Measurements from ENCODE around the gene DOCK3. TPM values are rescaled to one million over a fixed set of nuclear protein-coding genes. Genes with fewer than 3 reads are reported as not detected.

DOCK3 gene
- total and polyA plus RNA-seq, 2 donors: 0.66 to 1.7 TPM

- H3K27ac ChIP-seq (ENCODE audit: low read depth): no peak overlapping the region
- H3K36me3 ChIP-seq (ENCODE audit: insufficient read depth): peaks cover 4% of the 10 kb centered on the region
- no peaks in the 10 kb centered on the region for H3K4me1 ChIP-seq (ENCODE audit: insufficient read depth)
- 89% methylated on average over 4 of the region's 4 CpGs for WGBS
- no peak overlapping the region for H3K4me3 ChIP-seq (ENCODE audit: low read depth, low read length)
- no peak for DNase-seq (ENCODE audit: extremely low spot score)
Measured at GRCh38 chr3:51400166-51400565, 725.4 kb downstream of the DOCK3 start.

DNA sequence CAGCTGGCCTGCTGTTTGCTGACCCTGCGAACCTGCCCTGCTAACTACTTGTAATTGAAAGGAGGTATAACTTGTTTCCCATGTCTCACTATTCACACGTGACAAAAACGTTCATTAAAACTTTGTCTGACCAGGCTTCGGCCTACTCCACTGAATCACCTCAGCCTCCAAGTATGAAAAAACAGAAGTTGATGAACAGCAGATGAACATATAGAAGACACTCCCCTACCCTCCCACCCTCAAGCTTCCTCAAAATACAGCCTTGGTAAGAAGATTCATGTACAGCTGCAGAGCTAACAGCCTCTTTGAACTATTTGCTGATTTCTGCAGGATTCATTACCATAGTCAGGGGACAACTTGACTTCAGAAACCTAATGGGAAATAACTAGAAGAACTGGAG lies 727.0 kb downstream of the DOCK3 start:
- H3K36me3 ChIP-seq (ENCODE audit: insufficient read depth): no peaks in the 10 kb centered on the region
- no peak for DNase-seq (ENCODE audit: extremely low spot score)
- no peaks in the 10 kb centered on the region for H3K4me1 ChIP-seq (ENCODE audit: insufficient read depth)
- no peak overlapping the region for H3K27ac ChIP-seq (ENCODE audit: low read depth)
- WGBS: 75% methylated on average over 4 of the region's 4 CpGs
- no peak overlapping the region for H3K4me3 ChIP-seq (ENCODE audit: low read depth, low read length)

GRCh38 chr3:51403675-51404074 lies 728.9 kb downstream of the DOCK3 start:
- Histone ChIP-seq H3K36me3 (ENCODE audit: insufficient read depth) (no peaks in the 10 kb centered on the region), H3K4me1 (ENCODE audit: insufficient read depth) (no peaks in the 10 kb centered on the region), H3K27ac (ENCODE audit: low read depth) (no peak overlapping the region), H3K4me3 (ENCODE audit: low read depth, low read length) (no peak overlapping the region)
- DNase-seq (ENCODE audit: extremely low spot score): no peak

DNA sequence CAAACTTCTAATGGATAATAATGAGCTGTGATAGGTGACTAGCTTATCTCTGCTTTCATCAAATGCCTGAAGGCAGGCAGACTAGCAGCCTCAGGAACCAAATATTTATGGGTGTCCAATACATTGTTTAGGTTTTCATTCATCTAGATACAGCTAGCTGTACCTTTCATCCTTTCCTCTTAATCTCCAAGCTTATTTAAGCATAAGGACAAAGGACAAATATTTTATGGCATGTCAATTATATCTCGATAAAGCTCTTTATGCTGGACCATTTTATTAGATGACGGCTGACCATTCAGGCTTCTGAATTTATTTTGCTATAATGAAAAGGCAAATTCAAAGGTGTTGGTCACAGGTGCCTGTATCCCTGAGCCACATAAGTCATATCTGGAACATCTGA lies 733.3 kb downstream of the DOCK3 start:
- Histone ChIP-seq H3K36me3 (ENCODE audit: insufficient read depth) (peaks cover 3% of the 10 kb centered on the region), H3K27ac (ENCODE audit: low read depth) (no peak overlapping the region), H3K4me3 (ENCODE audit: low read depth, low read length) (no peak overlapping the region), H3K4me1 (ENCODE audit: insufficient read depth) (no peaks in the 10 kb centered on the region)
- 86% methylated on average over 2 of the region's 2 CpGs for WGBS
- no peak for DNase-seq (ENCODE audit: extremely low spot score)

DNA sequence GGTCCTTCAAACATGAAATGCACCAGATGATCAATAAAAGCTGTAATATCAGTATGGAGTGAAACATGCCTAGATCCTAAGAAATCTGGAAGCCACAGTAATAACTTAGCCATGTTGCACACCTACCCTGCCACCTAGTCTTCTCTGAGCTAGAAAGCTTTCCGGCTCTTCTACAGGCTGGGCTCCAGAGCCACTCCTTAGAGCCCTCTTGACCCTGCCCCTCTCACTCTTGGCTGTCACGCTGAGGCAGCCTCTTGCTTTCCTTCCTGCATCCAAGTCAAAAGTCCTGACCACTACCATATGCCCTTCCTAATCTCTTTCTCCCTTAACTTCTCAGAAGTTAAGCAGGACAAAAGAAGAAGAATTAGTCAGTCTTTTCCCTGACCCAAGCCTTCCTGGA lies 734.1 kb downstream of the DOCK3 start:
- no peak for DNase-seq (ENCODE audit: extremely low spot score)
- peaks cover 3% of the 10 kb centered on the region for H3K36me3 ChIP-seq (ENCODE audit: insufficient read depth)
- no peak overlapping the region for H3K27ac ChIP-seq (ENCODE audit: low read depth)
- no peaks in the 10 kb centered on the region for H3K4me1 ChIP-seq (ENCODE audit: insufficient read depth)
- 84% methylated on average over 2 of the region's 2 CpGs for WGBS
- no peak overlapping the region for H3K4me3 ChIP-seq (ENCODE audit: low read depth, low read length)

DNA sequence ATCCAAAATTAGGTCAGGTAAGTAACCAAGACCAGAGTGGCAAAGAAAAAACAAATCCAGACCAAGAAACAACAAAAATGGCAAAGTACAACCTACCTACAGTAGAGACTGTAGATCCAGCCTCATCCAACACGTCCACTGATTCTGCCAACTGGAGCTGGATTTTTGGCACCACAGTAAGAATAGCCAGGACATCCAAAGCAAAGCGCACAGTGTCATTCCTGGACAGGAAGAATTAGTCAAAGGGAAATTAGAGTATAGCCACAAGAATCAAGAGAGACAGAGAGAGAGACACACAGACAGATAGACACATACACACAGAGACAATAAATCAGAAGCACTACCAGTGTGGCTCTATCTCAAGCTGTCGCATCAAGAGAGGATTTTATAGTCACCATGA lies 747.5 kb downstream of the DOCK3 start:
- WGBS: 94% methylated on average over 3 of the region's 3 CpGs
- Histone ChIP-seq H3K27ac (ENCODE audit: low read depth) (no peak overlapping the region), H3K4me3 (ENCODE audit: low read depth, low read length) (no peak overlapping the region), H3K4me1 (ENCODE audit: insufficient read depth) (no peaks in the 10 kb centered on the region), H3K36me3 (ENCODE audit: insufficient read depth) (no peaks in the 10 kb centered on the region)
- DNase-seq (ENCODE audit: extremely low spot score): no peak

DNA sequence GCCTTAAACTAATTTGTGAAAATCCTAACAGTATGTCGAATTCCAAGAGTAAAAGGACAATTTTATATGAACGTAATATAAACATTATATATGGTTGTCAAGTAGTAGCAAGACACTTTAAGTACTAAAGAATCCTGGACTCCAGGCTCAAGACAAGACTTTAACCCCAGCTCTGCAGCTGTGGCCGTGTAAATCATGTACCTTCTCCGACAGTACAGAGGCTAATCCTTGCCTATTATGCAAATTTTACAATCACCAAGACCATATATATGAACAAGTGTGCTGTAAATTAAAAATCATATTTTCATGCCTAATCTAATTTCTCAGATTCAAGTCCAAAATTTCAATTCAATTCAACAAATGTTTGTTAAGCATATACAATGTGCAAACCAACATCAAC lies 752.2 kb downstream of the DOCK3 start:
- no peaks in the 10 kb centered on the region for H3K4me1 ChIP-seq (ENCODE audit: insufficient read depth)
- 51% methylated on average over 4 of the region's 4 CpGs for WGBS
- no peak overlapping the region for H3K4me3 ChIP-seq (ENCODE audit: low read depth, low read length)
- H3K27ac ChIP-seq (ENCODE audit: low read depth): no peak overlapping the region
- no peak for DNase-seq (ENCODE audit: extremely low spot score)
- peaks cover 2% of the 10 kb centered on the region for H3K36me3 ChIP-seq (ENCODE audit: insufficient read depth)

- DNase-seq (ENCODE audit: extremely low spot score): no peak
- Histone ChIP-seq H3K4me3 (ENCODE audit: low read depth, low read length) (no peak overlapping the region), H3K4me1 (ENCODE audit: insufficient read depth) (no peaks in the 10 kb centered on the region), H3K36me3 (ENCODE audit: insufficient read depth) (peaks cover 3% of the 10 kb centered on the region), H3K27ac (ENCODE audit: low read depth) (no peak overlapping the region)
- 96% methylated on average over 3 of the region's 3 CpGs for WGBS
Measured at GRCh38 chr3:51429138-51429537, 754.4 kb downstream of the DOCK3 start.

Small RNA genes lying within 50 kb of the gene (small RNA-seq; reads per million reads assigned to genes)
- gene MIR4787 (0.12 reads per million), gene PPIAP69 (not detected)

Other genes with a start within 250 kb of the DOCK3 start
- gene CACNA2D2, start 171.3 kb upstream of the DOCK3 start, total RNA-seq: 1.4 TPM
- gene CACNA2D2, start 171.3 kb upstream of the DOCK3 start, polyA plus RNA-seq: 1.3 TPM
- 9.3 TPM for gene C3orf18, start 107.2 kb upstream of the DOCK3 start, total RNA-seq
- 21.6 TPM for gene C3orf18, start 107.2 kb upstream of the DOCK3 start, polyA plus RNA-seq
- gene HEMK1, start 105.4 kb upstream of the DOCK3 start, total RNA-seq: 15.0 TPM
- gene HEMK1, start 105.4 kb upstream of the DOCK3 start, polyA plus RNA-seq: 17.6 TPM
- gene CISH, start 63.2 kb upstream of the DOCK3 start, total RNA-seq: 5.0 TPM
- gene CISH, start 63.2 kb upstream of the DOCK3 start, polyA plus RNA-seq: 7.9 TPM
- 20.5 TPM for gene MAPKAPK3, start 57.8 kb upstream of the DOCK3 start, total RNA-seq
- gene MAPKAPK3, start 57.8 kb upstream of the DOCK3 start, polyA plus RNA-seq: 23.0 TPM

Data from urinary bladder (tissue), 4 donors.